ENCODE data around the gene CTNNA3.

GRCh38 chr10:66604195-66604594, 1091.8 kb downstream of the CTNNA3 start:
- TF ChIP-seq CTCF (IDR thresholded peaks at IDR 0.05) (no peak), POLR2A (IDR thresholded peaks at IDR 0.05) (no peak)

All from right lobe of liver (tissue), 4 donors.